H9 (cell line): ENCODE results near the gene GHRL. TPM values are rescaled to one million over a fixed set of nuclear protein-coding genes. Genes with fewer than 3 reads are reported as not detected.
A peak's percentile ranks its signal among the peaks of the same experiment; 100 is the strongest.

Experiments
- DNase-seq: peaks from one replicate; pipeline ENCODE4 v3.0.0-alpha.2; 2017
- H2AFZ ChIP-seq: one replicate; pipeline ENCODE4 v1.6.1; 2013; ENCODE audit warnings: mild to moderate bottlenecking, low read length, control low read depth, moderate library complexity
- H2AK5ac ChIP-seq: 2 replicates; pipeline ENCODE4 v1.6.1; 2013; ENCODE audit warnings: low read length, control low read depth, mixed read lengths; ENCODE audit not compliant: insufficient read length
- H2BK120ac ChIP-seq: one replicate; pipeline ENCODE4 v1.6.1; 2013; ENCODE audit warnings: low read depth, mild to moderate bottlenecking, low read length, control low read depth, inconsistent platforms; ENCODE audit not compliant: poor library complexity, severe bottlenecking
- H2BK12ac ChIP-seq: 2 replicates; pipeline ENCODE4 v1.6.1; 2013; ENCODE audit warnings: low read length, control low read depth, mixed read lengths, low read depth; ENCODE audit not compliant: insufficient read length
- H2BK15ac ChIP-seq: 2 replicates; pipeline ENCODE4 v1.6.1; 2013; ENCODE audit warnings: low read depth, low read length, control low read depth
- H2BK20ac ChIP-seq: one replicate; pipeline ENCODE4 v1.6.1; 2013; ENCODE audit warnings: low read depth, mild to moderate bottlenecking, low read length, control low read depth, inconsistent platforms; ENCODE audit not compliant: poor library complexity, severe bottlenecking
- H2BK5ac ChIP-seq: 2 replicates; pipeline ENCODE4 v1.6.1; 2013; ENCODE audit warnings: low read length, control low read depth, mixed read lengths; ENCODE audit not compliant: insufficient read length
- H3K14ac ChIP-seq: 2 replicates; pipeline ENCODE4 v1.6.1; 2013; ENCODE audit warnings: low read length, control low read depth; ENCODE audit not compliant: insufficient read depth
- H3K18ac ChIP-seq: 2 replicates; pipeline ENCODE4 v1.6.1; 2013; ENCODE audit warnings: low read depth, mild to moderate bottlenecking, mixed read lengths, low read length, control low read depth; ENCODE audit not compliant: insufficient read length
- H3K23ac ChIP-seq: 2 replicates; pipeline ENCODE4 v1.6.1; 2013; ENCODE audit warnings: low read length, control low read depth, mixed read lengths, low read depth; ENCODE audit not compliant: insufficient read length
- H3K23me2 ChIP-seq: 2 replicates; pipeline ENCODE4 v1.6.1; 2013; ENCODE audit warnings: low read depth, mild to moderate bottlenecking, mixed read lengths, low read length, control low read depth; ENCODE audit not compliant: insufficient read length, poor library complexity, severe bottlenecking
- H3K27ac ChIP-seq: 2 replicates; pipeline ENCODE4 v1.5.1; 2013; ENCODE audit warnings: low read length, control low read depth, mixed read lengths, low read depth; ENCODE audit not compliant: insufficient read length
- H3K27me3 ChIP-seq: 2 replicates; pipeline ENCODE4 v1.6.1; 2013; ENCODE audit warnings: low read length, control low read depth, inconsistent platforms; ENCODE audit not compliant: insufficient read depth
- H3K4ac ChIP-seq: 2 replicates; pipeline ENCODE4 v1.6.1; 2013; ENCODE audit warnings: low read depth, mild to moderate bottlenecking, control low read depth, inconsistent platforms, low read length, moderate library complexity
- H3K4me1 ChIP-seq: 2 replicates; pipeline ENCODE4 v1.6.1; 2013; ENCODE audit warnings: low read length, control low read depth, inconsistent platforms; ENCODE audit not compliant: insufficient read depth
- H3K4me2 ChIP-seq: 2 replicates; pipeline ENCODE4 v1.6.1; 2013; ENCODE audit warnings: low read length, control low read depth, mixed read lengths; ENCODE audit not compliant: insufficient read length, insufficient read depth
- H3K56ac ChIP-seq: 2 replicates; pipeline ENCODE4 v1.6.1; 2013; ENCODE audit warnings: low read depth, mild to moderate bottlenecking, mixed read lengths, low read length, control low read depth; ENCODE audit not compliant: insufficient read length
- H3K79me1 ChIP-seq: 2 replicates; pipeline ENCODE4 v1.6.1; 2013; ENCODE audit warnings: low read depth, mild to moderate bottlenecking, moderate library complexity, low read length, control low read depth, inconsistent platforms; ENCODE audit not compliant: insufficient read depth, poor library complexity, severe bottlenecking
- H3K79me2 ChIP-seq: 2 replicates; pipeline ENCODE4 v1.6.1; 2013; ENCODE audit warnings: low read length, control low read depth, inconsistent platforms; ENCODE audit not compliant: insufficient read depth
- H3K9ac ChIP-seq: 2 replicates; pipeline ENCODE4 v1.6.1; 2013; ENCODE audit warnings: low read length, control low read depth, mixed read lengths; ENCODE audit not compliant: insufficient read length; ENCODE audit errors: extremely low read depth
- H3K9me3 ChIP-seq: one replicate; pipeline ENCODE4 v1.6.1; 2013; ENCODE audit warnings: low read depth, low read length, inconsistent platforms; ENCODE audit not compliant: control insufficient read depth
- H3T11ph ChIP-seq: one replicate; pipeline ENCODE4 v1.6.1; 2013; ENCODE audit warnings: mild to moderate bottlenecking, low read length, control low read depth, inconsistent platforms
- H4K20me1 ChIP-seq: one replicate; pipeline ENCODE4 v1.6.1; 2013; ENCODE audit not compliant: control insufficient read depth, insufficient read length, insufficient read depth
- H4K5ac ChIP-seq: 2 replicates; pipeline ENCODE4 v1.6.1; 2013; ENCODE audit warnings: low read depth, mild to moderate bottlenecking, mixed read lengths, low read length, control low read depth; ENCODE audit not compliant: insufficient read length
- H4K8ac ChIP-seq: replicated peaks from 2 replicates; pipeline ENCODE4 v1.6.1; 2013; ENCODE audit warnings: low read length, control low read depth, mixed read lengths, low read depth; ENCODE audit not compliant: insufficient read length
- H4K91ac ChIP-seq: 2 replicates; pipeline ENCODE4 v1.6.1; 2013; ENCODE audit warnings: low read depth, mild to moderate bottlenecking, moderate library complexity, mixed read lengths, low read length, control low read depth; ENCODE audit not compliant: insufficient read length
- H3K27ac Mint-ChIP-seq, 3 experiments: 2 replicates in 2 of 3; 3 replicates in 1 of 3; pipeline ENCODE4 v1.8.0; 2020 to 2021; ENCODE audit warnings: mixed read lengths in 3 of 3, mild to moderate bottlenecking in 1 of 3, moderate library complexity in 1 of 3
- H3K27me3 Mint-ChIP-seq: 2 replicates; pipeline ENCODE4 v1.8.0; 2021; ENCODE audit warnings: low read depth, mild to moderate bottlenecking, moderate library complexity, mixed read lengths
- H3K36me3 Mint-ChIP-seq, 3 experiments: 2 replicates in 2 of 3; 3 replicates in 1 of 3; pipeline ENCODE4 v1.8.0; 2020 to 2021; ENCODE audit warnings: low read depth in 3 of 3, mixed read lengths in 3 of 3; ENCODE audit not compliant: insufficient read depth in 1 of 3
- H3K4me1 Mint-ChIP-seq, 2 experiments: 2 replicates each; pipeline ENCODE4 v1.8.0; 2020; ENCODE audit warnings: mixed read lengths in 2 of 2
- H3K4me3 Mint-ChIP-seq, 2 experiments: 2 replicates in 1 of 2; 3 replicates in 1 of 2; pipeline ENCODE4 v1.8.0; 2020 to 2021; ENCODE audit warnings: mild to moderate bottlenecking in 2 of 2, mixed read lengths in 2 of 2, moderate library complexity in 1 of 2
- H3K9me3 Mint-ChIP-seq, 2 experiments: 2 replicates in 1 of 2; 3 replicates in 1 of 2; pipeline ENCODE4 v1.8.0; 2020; ENCODE audit warnings: mild to moderate bottlenecking in 2 of 2, mixed read lengths in 2 of 2, moderate library complexity in 1 of 2
- CTCF ChIP-seq: fragments of 200-600 bp; sonication (generic); conservative IDR thresholded peaks from 3 replicates; pipeline ENCODE4 v1.8.0; 2021; ENCODE audit warnings: antibody characterized with exemption, mild to moderate bottlenecking
- WGBS: extraction: QIAGEN DNeasy Blood & Tissue Kit; methylation state at CpG from one replicate; pipeline ENCODE4 v1.1.7; 2013; ENCODE audit warnings: missing lambda C conversion rate, low lambda C conversion rate, mixed read lengths; ENCODE audit not compliant: insufficient read length; ENCODE audit errors: extremely low coverage; 5-methylcytosine and 5-hydroxymethylcytosine counted together
- total RNA-seq: library from RNA; stranded (reverse); gene quantifications from 2 replicates; pipeline ENCODE4 v1.2.1, GENCODE V29; 2021

GHRL gene
- total RNA-seq, 1 experiment from 2014 or later, result 1.3 TPM

- peaks cover 5% of the 10 kb centered on the region for H3K23me2 ChIP-seq
- no peaks in the 10 kb centered on the region for H4K20me1 ChIP-seq
- no peak overlapping the region for H3K27ac ChIP-seq
- no peak overlapping the region for H3K9ac ChIP-seq
- H2BK5ac ChIP-seq, result no peak overlapping the region
- Mint-ChIP-seq H3K4me1 (peaks cover 0 to 8% of the 10 kb centered on the region in 2 experiments; a peak in 3 of 4 replicates), H3K4me3 (peak overlapping the region; percentile 97 to 98), H3K9me3 (no peaks in the 10 kb centered on the region), H3K27me3 (0 out of 2 replicates have a peak, but pooled peaks cover 1% of the 10 kb centered on the region), H3K36me3 (peaks cover 16 to 43% (median 35%) of the 10 kb centered on the region in 3 experiments; a peak in 6 of 7 replicates), H3K27ac (no peak overlapping the region)
- H2BK12ac ChIP-seq, result no peak overlapping the region
- H4K8ac ChIP-seq, result no peak overlapping the region
- H3K56ac ChIP-seq, result no peak overlapping the region
- H3K79me1 ChIP-seq, result no peaks in the 10 kb centered on the region
- no peak overlapping the region for H4K91ac ChIP-seq
- H3K23ac ChIP-seq, result no peak overlapping the region
- no peaks in the 10 kb centered on the region for H3K9me3 ChIP-seq
- H3K4me1 ChIP-seq, result no peaks in the 10 kb centered on the region
- no CpG with 5 or more reads among the region's 6 CpGs for WGBS
- no peak overlapping the region for H2AFZ ChIP-seq
- H4K5ac ChIP-seq, result no peak overlapping the region
- H3K79me2 ChIP-seq, result peaks cover 12% of the 10 kb centered on the region
- no peak overlapping the region for H3K4ac ChIP-seq
- no peak overlapping the region for H2BK15ac ChIP-seq
- no peak overlapping the region for H2AK5ac ChIP-seq
- H2BK20ac ChIP-seq, result no peak overlapping the region
- no peak overlapping the region for H3K14ac ChIP-seq
- H3K27me3 ChIP-seq, result no peaks in the 10 kb centered on the region
- H3K4me2 ChIP-seq, result peak overlapping the region; percentile 35
- H2BK120ac ChIP-seq, result no peak overlapping the region
- no peak overlapping the region for H3T11ph ChIP-seq
- TF ChIP-seq CTCF, result no peak
- no peak for DNase-seq
- H3K18ac ChIP-seq, result no peak overlapping the region
Measured at GRCh38 chr3:10319251-10319650, 26.5 kb upstream of the GHRL start.
